GM18517 (cell line): ENCODE measurements around the gene PIAS1.
A peak's percentile ranks its signal among the peaks of the same experiment; 100 is the strongest.
"Not testable (repeated sequence)": the region's sequence is repeated elsewhere in the genome, so short reads cannot be mapped to it uniquely, and the experiment has no call there.

ENCODE experiments used
- ATAC-seq: cut with Tn5 transposase; IDR thresholded peaks from one replicate; pipeline ENCODE4 v1.9.1; 2021; ENCODE audit warnings: mild to moderate bottlenecking, moderate library complexity; ENCODE audit not compliant: unreplicated experiment

PIAS1 gene

DNA sequence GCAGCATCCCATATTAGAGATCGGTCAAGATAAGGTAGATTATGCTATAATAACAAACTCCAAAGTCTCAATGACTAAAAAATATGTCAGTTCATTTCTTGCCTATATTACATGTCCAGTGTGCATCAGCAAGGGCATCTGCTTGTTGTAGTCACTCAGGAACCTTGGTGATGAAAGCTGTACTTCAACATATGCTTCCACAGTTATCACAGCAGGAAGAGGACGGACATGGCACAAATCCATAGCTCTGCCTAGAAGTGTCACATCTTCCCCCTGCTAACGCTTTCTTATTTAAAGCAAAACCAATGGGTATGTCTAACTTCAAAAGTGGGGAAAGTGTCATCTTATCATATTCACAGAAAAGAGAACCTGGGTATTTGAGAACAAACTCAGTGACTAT is 20.0 kb upstream of the PIAS1 start:
- ATAC-seq, result no peak

DNA sequence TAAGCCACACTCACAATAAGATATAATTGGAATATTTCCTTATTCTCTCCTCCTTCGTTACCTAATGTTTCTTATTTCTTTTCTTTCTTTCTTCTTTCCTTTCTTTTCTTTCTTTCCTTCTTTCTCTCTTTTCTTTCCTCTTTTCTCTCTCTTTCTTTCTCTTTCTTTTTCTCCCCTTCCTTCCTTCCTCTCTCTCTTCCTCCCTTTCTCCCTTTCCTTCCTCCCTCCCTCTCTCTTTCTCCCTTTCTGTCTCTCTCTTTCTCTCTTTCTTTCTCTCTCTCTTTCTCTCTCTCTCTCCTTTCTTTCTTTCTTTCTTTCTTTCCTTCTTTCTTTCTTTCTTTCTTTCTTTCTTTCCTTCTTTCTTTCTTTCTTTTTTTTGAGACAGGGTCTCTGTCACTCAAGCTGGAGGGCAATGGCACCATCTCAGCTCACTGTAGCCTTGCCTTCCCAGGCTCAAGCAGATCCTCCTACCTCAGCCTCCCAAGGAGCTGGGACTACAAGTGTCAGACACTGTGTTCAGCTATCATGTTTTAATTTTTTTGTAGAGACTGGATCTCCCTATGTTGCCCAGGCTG is 19.3 kb upstream of the PIAS1 start:
- ATAC-seq, result no peak

DNA sequence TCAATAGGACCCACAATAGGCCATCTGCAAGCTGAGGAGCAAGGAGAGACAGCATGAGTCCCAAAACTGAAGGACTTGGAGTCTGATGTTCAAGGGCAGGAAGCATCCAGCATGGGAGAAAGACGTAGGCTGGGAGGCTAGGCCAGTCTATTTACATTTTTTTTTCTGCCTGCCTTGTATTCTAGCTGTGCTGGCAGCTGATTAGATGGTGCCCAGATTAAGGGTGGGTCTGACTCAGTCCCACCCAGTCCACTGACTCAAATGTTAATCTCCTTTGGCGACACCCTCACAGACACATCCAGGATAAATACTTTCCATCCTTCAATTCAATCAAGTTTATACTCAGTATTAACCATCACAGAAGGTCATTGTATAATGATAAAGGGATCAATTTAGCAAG is 15.9 kb upstream of the PIAS1 start:
- no peak for ATAC-seq

DNA sequence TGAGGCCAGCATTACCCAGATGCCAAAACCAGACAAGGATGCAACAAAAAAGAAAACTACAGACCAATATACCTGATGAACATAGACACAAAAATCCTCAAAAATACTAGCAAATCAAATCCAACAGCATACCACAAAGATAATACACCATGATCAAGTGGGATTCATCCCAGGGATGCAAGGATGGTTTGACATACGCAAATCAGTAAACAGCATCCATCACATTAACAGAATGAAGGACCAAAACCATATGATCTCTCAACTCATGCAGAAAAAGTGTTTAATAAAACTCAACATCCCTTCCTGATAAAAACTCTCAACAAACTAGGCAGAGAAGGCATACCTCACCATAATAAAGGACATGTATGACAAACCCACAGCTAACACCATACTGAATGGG is 14.0 kb upstream of the PIAS1 start:
- ATAC-seq, result no peak

DNA sequence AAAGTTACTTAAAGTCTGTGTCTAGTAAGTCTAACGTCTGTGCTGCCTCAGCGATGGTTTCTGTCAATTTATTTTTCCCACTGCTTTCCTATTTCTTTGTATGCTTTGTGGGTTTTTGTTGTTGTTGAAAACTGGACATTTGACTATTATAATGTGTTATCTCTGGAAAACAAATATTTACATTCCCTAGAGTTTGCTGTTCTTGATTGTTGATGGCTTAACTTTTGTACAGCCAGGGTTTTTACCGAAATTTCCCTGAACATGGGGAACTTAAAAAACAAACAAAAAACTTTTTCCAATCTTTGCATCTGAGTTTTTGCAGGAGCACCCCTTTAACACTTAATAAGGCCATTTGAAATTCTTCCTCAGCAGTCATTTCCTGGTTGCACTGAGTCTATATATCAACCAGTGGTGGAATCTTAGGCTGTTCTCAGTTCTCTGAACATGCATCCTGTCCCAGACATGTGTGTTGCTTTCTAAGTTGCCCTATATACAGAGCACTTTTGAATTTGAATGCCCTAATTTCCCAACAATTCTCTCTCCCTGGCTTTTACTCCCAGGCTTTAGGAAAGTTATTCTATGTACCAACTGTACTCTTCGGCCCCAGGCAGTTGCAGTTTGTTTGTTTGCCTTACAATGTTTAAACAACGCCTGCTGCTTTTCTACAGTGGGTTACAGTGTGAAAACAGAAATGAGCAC is 11.8 kb upstream of the PIAS1 start:
- ATAC-seq, result no peak

DNA sequence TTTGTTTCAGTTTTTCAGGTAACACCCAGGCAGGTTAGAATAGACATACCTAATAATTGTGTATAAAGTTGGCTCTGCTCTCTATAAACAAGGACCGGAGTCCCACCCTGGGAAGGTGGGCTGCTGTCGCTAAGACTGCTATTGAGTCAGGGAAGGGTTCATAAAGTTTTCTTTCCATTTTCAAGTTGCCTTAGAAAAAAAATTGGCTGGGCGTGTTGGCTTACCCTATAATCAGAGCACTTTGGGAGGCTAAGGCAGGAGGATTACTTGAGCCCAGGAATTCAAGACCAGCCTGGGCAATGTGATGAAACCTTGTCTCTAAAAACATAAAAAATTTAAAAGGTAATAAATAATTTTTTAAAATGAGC is 11.3 kb upstream of the PIAS1 start:
- ATAC-seq, result no peak

DNA sequence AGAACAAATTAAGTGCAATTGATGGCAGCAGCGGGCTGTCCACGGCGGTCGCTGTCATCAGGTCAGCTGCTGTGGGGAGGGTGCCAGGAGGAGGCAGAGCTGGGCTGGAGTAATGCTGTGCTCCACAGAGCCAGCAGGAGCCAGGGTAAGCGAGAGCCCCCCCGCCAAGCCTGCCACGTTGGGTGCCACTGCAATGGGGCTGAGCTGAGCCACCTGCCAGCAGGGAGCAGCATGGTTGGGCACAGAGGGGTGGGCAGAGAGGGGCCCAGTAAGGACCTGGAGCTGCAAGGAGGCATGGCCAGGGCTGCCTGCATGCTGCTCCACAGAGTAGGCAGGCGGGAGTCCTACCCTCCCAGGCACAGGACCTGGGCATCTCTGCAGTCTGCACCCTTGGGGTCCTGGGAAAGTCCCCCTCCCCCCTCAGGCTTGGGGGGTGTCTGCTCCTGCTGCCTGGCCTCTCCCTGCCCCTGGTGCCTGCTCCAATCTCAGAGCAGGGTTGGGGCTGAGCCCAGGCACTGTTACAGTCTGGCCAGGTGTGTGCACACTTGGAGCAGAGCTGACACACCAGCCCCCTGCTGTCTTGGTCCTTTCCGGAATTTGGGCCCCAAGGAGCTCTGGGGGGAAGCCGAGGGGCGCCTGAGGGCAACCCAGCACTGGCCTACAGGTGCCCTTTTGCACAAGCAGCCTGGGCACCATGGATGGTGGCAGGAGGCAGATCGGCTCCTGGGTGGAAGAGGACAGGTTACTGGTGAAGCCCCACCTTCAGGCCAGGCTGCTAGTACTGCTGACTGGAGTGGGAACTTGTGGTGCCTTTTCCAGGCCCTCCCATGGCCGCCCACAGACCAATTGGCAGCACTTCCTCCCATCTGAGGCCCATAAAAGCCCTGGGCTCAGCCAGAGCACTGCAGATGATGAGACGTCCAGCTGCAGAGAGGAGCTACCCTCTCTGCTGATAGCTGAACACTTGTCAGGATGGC is 8.5 kb upstream of the PIAS1 start:
- ATAC-seq, result no peak

DNA sequence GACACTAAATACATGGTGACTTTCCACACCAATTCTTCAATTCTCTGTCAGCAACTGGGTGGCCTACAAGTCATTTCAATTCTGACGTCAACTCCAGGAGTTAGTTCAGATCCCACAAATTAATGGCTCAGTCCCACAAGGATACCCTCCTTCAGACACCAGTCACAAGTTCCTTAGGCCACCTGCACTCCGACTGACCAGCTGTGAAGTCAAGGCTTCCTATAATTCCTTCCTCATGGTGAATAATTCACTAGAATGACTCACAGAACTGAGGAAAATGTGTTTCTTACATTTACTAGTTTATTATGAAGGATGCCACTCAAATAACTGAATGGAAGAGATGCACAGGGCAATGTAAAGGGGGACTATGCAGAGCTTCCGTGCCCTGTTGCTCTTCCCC is 6.3 kb upstream of the PIAS1 start:
- no peak for ATAC-seq

DNA sequence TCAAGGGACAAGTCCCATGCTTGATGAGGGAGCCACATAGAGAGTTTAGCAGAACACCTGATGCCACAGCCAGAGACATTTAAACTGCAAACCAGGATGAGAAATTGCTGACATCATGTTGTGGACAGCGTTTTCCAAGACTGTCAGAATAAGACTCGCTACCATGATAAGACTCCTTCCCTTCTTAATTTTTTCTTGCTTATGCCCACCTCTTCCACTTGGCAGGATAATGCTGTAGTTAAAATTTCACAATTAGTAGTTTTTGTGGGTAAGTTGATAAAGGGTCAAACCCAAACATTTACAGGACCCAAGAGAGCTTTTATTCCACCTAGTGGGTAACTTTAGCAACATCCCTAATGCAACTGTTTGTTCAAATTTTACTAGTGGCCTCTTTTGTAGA is 3.0 kb upstream of the PIAS1 start:
- ATAC-seq, result no peak

DNA sequence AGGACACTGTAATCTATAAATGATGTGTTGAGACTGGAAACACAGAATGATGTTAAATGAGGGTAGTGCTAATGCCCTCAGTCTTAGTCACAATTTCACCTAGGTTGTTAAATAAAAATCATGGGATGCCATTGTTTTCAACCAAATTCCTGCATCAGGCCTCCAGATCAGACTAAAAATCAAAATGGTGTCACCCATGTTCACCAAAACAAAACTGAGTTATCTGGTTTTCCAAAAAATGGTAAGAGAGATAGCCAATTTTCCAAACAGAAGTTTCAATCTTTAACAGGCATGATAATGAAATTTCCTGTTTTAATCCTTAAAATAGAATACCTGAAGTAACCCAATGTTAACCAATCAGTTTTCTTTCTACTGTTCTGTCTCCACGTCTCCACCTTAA is 2.2 kb upstream of the PIAS1 start:
- ATAC-seq, result no peak

DNA sequence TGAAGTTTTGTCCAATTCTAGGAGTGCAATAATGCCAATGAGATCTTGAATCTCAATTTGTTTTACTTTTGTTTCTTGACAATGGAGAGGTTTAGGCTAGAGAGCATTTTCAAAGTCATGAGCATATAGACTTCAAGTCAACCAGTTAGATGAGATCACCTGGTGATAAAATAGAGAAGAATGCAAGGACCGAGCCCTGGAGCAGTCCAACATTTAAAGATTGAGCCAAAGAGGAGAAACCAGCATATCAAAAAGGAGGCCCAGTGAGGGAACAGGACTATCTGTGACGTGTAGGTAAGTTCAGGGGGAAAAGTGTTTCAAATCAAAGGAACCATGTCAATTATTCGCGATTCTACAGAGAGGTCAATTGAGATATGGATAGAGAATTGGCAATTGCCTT is 1.7 kb upstream of the PIAS1 start:
- ATAC-seq, result no peak

DNA sequence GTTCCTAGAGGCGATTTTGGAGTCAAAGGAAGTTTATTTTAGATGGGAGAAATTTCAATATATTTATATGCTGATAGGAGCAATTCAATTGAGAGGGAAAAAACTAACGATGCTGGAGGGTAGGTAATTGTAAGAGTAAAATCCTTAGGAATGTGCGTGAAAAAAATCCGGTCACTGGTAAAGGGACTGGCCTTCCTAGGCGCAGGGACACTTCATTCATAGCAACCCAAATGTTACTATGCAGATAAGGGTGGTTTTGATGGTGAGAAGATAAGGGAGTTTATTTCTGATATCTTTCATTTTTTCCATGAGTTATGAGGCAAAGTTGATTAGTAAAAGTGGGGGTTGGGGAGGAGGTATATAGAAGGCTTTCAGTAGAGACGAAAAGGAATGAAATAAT is 1.1 kb upstream of the PIAS1 start:
- no peak for ATAC-seq

DNA sequence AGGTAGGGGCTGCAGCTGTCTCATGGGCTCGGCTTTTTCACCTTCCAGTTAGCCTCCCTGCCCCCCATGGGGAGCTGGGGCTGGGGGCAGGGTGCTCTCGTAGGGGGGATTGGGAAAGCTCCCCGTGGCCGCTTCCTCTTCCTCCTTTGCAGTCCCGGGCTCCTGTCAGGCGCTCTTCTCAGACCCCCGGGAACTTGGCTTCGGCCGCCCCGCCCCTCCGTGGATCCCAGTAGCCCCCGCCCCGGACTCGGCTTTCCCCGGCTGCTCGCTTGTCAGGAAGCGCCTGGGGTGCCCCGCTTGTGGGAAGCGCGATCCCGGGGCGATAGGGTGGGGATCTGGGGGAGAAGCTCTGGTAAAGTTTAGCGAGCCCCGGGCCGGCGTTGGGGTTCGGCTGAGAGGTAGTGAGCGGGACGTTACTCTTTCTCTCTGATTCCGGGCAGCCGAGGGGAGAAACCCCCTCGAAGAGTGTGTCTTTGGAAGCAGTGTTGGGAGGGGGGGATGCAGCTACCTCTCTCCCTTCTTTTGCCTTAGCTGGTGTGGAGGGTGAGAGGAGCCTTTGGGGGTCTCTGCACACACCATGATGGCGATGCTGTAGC is 611 bp downstream of the PIAS1 start:
- no peak for ATAC-seq

DNA sequence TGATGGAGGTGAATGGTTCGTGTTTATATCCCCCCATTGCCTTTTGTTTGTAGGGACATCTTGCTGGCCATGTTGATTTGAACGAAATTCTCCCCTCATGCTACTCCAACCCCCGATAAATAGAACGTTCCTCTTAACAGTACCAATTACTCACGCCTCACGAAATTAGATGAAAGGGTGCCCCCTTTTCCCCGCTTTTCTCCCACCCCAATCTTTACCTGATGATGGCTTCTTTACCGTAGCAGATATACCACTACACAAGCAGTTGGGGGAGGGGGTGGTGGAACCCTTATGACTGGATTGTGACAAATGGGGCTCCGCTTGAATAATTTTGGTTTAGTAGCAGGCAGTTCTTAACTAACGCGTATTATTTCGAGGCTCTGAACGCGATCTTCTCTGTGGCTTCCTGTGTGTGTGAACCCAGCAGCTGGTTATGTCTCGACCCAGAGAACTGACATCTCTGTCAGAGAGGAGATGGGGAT is 1.1 kb downstream of the PIAS1 start:
- ATAC-seq, result peak; percentile 53

DNA sequence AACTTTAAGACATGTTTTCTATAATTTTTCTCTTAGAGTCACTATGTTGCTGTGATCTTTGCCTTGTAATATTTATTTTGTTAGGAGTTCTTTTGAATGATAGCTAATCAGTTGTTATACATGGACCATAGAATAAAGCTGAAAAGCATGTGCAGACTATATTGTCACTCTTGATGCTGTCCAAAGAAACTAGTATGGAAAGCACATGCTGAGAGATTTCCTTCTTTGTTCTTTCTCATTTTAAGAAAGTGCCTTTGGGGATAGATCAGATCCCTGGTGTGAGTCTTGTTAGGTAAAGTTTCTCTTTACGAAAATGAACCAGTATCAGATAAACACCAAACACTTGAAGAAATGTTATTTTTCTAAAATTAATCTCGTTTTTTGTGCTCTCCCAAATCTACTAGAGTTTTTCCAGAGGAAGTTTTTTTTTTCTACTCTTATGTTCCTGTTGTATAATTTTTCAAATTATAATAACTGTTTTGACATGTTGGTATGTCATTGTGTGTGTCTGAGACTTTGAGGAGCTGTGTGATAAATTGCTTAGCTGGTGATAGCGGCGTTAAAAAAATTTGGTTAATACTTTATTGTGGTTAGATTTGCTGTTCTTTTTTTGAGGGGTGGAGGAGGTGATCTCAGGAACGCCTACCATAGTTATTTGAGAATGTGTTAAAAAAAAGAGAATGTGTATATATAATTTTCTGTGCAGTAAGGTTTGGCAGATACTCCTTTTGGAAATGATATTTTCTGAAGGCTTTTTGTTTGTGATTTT is 2.2 kb downstream of the PIAS1 start:
- ATAC-seq, result no peak

DNA sequence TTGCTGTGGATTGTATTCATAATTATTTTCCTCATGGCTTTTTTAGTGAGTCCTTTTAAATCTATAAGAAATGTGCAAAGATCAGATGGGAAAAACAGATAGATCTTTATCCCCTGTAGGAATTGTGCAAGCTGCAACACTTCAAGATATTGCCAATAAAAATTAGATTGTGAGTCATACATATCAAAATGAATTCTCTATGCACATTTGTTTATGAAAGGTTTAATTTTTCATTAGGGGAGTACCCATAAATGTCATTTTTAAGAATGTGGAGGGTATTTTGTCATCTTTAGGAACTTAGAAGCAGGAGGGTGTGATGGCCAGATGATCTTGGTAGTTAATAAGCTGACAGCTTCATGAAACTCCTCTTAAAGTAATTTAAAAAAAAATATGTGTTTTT is 2.9 kb downstream of the PIAS1 start:
- ATAC-seq, result no peak

DNA sequence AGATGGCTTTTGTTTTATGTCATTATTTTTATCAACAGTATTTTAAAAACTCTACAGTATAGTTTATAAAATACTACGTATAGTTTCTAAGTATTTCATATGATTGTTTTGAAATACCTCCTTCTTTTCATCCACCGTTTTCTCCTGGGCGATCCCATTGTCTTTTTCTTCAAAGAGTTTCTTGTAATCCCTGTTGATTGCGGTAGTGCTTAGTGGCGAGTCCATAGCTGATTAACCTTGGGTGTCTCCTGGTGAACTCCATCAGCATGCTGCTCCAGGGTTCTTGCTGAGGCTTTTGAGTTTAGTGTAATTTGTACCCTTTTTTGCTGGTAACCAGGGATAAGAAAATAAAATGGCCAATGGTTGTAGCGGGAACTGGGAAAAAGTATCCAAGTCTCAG is 3.6 kb downstream of the PIAS1 start:
- ATAC-seq, result no peak

DNA sequence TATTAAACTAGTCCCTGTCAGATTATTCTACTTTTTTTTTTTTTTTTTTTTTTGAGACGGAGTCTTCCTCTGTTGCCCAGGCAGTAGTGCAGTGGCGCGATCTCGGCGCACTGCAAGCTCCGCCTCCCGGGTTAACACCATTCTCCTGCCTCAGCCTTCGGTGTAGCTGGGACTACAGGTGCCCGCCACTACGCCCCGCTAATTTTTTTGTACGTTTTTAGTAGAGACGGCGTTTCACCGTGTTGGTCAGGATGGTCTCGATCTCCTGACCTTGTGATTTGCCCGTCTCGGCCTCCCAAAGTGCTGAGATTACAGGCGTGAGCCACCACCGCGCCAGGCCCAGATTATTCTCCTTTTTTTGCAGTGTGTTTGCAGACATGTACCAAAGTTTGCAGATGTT is 4.9 kb downstream of the PIAS1 start:
- ATAC-seq, result not testable (repeated sequence)

DNA sequence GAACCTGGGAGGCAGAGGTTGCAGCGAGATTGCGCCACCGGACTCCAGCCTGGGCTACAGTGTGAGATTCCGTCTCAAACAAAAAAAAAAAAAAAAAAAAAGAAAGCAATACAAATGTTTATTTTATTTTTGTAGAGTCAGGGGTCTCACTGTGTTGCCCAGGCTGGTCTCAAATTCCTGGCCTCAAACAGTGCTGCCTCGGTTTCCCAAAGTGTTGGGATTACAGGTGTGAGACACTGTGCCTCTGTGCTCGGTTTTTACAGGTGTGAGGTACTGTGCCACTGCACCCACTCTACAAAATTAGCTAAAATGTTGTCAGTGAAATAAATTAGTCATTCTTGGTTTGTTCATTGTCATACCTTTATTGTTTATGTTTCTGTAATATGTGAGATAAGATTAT is 5.5 kb downstream of the PIAS1 start:
- ATAC-seq, result no peak

DNA sequence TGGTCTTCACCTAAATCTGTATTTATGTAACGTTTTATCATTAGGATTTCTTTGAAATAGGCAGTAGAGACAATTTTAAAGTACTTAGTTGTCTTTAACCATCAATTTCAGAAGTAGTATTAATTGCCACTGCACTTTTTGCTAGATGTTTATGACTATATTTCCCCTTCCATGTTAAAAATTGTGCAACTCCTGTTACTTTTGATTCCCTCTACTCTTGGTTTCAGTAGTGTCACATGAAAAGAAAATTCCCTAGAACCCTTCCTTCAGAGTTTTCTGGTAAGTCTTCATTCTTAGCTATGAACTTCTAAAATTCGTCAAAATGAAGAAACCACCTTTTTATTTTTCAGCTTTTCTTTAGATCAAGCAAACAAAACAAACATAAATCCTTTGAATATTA is 7.1 kb downstream of the PIAS1 start:
- no peak for ATAC-seq

DNA sequence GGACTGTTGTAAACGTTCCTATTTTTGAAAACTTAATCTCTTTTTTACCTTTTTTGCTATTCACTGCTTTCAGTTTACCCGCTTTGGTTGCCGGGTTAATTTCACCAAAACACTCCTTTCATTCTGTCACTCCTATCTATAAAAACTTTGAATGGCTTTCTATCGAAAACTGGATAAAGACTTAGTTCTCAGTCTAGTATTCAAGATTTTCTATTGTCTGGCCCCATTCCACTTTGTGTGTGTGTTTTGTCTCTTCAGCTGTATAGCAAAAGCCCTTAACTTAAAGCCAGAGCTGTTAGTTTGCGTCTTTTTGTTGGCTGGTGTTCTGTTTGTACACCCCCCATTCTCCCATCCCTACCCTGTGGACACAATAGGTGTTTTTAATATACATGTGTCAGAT is 7.5 kb downstream of the PIAS1 start:
- ATAC-seq, result no peak
